BJ (cell line): ENCODE measurements around the gene LILRA6. TPM values are rescaled to one million over a fixed set of nuclear protein-coding genes. Genes with fewer than 3 reads are reported as not detected.
"Not testable (repeated sequence)": the region's sequence is repeated elsewhere in the genome, so short reads cannot be mapped to it uniquely, and the experiment has no call there.

Experiments used
- CTCF ChIA-PET: fragments of 350-600 bp; formaldehyde crosslinking; extraction: SDS; loops from one replicate; lab custom pipeline; 2021; ENCODE audit warnings: antibody characterized with exemption, inconsistent platforms; lab: Yijun Ruan, JAX
- POLR2A ChIA-PET: fragments of 300-600 bp; sonication (Branson Sonifier 250); formaldehyde crosslinking; extraction: SDS; loops from one replicate; lab custom pipeline; 2021; ENCODE audit warnings: antibody characterized with exemption; lab: Charles Lee
- DNase-seq: peaks from one replicate; pipeline ENCODE4 v3.0.0-alpha.2; 2011; ENCODE audit warnings: low read depth
- H3K27me3 ChIP-seq: 2 replicates; pipeline ENCODE4 v1.6.0; 2011; ENCODE audit warnings: low read length; ENCODE audit not compliant: control insufficient read depth, insufficient read depth
- H3K36me3 ChIP-seq: 2 replicates; pipeline ENCODE4 v1.5.1; 2011; ENCODE audit warnings: low read length; ENCODE audit not compliant: control insufficient read depth, insufficient read depth
- H3K4me3 ChIP-seq: 2 replicates; pipeline ENCODE4 v1.5.1; 2011; ENCODE audit warnings: low read depth, mild to moderate bottlenecking, control low read depth, low read length
- CTCF ChIP-seq: IDR thresholded peaks from 2 replicates; pipeline ENCODE4 v1.5.1; 2011; ENCODE audit warnings: low read depth, mild to moderate bottlenecking, control low read depth, inconsistent platforms, low read length, moderate library complexity; ENCODE audit not compliant: insufficient read depth
- polyA plus RNA-seq: library from polyadenylated mRNA; depleted of rRNA; stranded (reverse); fragments of >200 nt; gene quantifications from 2 replicates; pipeline ENCODE4 v1.2.3, GENCODE V29; 2011

LILRA6 gene
- polyA plus RNA-seq, 1 experiment, result not detected

DNA sequence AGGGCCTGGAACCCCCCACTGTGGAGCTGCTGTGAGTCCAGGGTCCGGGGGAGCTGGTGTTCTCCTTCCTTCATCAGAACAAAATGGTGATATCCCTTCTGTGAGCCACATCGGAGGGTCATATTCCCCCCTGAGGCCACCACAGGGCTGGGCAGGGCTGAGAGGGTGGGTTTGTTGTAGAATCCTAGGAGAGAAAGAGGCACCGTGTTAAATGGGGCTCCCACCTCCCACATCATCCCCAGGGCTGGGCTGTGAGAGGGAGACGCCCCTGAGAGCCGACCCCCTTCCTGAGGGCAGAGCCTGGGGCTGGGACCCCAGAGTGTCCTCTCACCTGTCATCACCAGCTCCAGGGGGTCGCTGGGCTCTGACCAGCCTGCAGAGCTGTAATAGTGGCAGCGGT is 20.6 kb downstream of the LILRA6 start:
- H3K4me3 ChIP-seq, DNase-seq, H3K27me3 ChIP-seq, POLR2A ChIA-PET, H3K36me3 ChIP-seq: not testable (repeated sequence)
- CTCF ChIA-PET, result interaction anchor here (1.0 to 1.2 kb wide), 2 partner anchors 10 to 53 kb away, joined by 3 to 4 read pairs; no protein-coding TSS in a partner anchor

GRCh38 chr19:54219702-54220101 is 22.9 kb downstream of the LILRA6 start:
- DNase-seq, CTCF ChIA-PET, H3K4me3 ChIP-seq, H3K27me3 ChIP-seq, H3K36me3 ChIP-seq, POLR2A ChIA-PET: not testable (repeated sequence)

GRCh38 chr19:54218960-54219661 is 23.5 kb downstream of the LILRA6 start:
- DNase-seq, result no peak
- no peak overlapping the region for H3K4me3 ChIP-seq
- peaks cover 9% of the 10 kb centered on the region for H3K36me3 ChIP-seq
- no peak for TF ChIP-seq CTCF
- H3K27me3 ChIP-seq, result 0 out of 2 replicates have a peak, but pooled peaks cover 2% of the 10 kb centered on the region
- CTCF ChIA-PET, result interaction anchor here (1.4 kb wide), 1 partner anchor 51 kb away, joined by 3 read pairs; no protein-coding TSS in a partner anchor
- POLR2A ChIA-PET, result no interaction called here

DNA sequence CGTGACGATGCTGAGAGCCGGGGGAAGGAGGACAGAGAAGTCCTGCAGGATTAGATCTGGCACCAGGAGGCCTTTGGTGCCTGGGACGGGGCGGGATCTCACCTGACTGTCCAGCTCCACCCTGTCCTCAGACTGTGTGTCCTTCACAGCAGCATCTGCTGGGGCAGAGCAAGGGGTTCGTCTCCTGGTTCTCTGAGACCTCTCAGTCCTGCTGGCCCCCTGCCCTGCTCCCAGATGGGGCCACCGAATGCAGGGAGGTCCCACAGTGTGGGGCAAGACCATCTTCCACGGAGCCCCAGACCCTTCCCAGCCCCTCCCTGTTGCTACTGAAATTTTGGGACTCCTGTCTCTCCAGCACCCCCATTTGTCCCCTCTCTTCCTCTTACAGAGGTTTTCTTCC is 24.3 kb downstream of the LILRA6 start:
- ChIA-PET CTCF (interaction anchor here (1.4 kb wide), 1 partner anchor 50 kb away, joined by 3 read pairs; no protein-coding TSS in a partner anchor), POLR2A (no interaction called here)
- Histone ChIP-seq H3K27me3 (0 out of 2 replicates have a peak, but pooled peaks cover 2% of the 10 kb centered on the region), H3K4me3 (no peak overlapping the region), H3K36me3 (peaks cover 9% of the 10 kb centered on the region)
- no peak for DNase-seq
- TF ChIP-seq CTCF, result no peak

DNA sequence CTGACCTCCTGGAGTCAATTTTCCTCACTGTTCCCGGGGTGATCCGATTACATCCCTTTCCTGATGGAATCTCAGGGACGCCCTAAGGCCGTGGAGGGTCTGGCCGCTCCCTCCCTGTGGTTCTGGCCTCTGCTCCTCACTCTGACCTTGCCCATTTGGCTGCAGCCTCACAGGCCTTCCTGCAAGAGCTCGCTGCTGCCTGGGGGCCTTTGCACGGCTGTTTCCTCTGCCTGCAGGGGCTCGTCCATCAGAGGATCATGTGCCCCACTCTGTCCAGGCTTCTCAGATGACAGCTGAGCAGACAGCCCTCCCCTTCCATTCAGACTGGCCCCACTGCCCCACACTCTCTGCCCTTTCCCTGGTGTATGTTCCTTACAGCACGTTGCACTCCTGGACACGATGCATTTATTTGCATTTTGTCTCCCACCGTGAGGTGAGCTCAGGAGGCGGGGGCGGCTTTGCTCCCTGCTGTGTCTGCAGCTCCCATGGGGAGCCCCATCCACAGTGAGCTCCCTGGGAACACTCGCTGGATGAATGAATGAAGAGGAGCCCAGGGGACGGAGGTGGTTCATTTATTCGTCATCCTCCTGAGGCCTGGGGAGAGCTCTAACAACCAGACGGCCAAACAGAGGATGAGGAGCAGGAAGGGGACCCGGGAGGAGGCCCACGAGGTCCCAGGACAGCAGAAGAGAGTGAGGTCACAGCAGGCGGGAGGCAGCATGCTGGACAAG is 24.9 kb downstream of the LILRA6 start:
- POLR2A ChIA-PET, DNase-seq, H3K4me3 ChIP-seq, H3K36me3 ChIP-seq, H3K27me3 ChIP-seq: not testable (repeated sequence)
- CTCF ChIA-PET, result interaction anchor here (1.4 kb wide), 1 partner anchor 49 kb away, joined by 3 read pairs; no protein-coding TSS in a partner anchor

- no peak overlapping the region for H3K4me3 ChIP-seq
- no peak for TF ChIP-seq CTCF
- H3K36me3 ChIP-seq, result peaks cover 9% of the 10 kb centered on the region
- no peak for DNase-seq
- CTCF ChIA-PET, result interaction anchor here (0.9 kb wide), 1 partner anchor 11 kb away, joined by 5 read pairs; no protein-coding TSS in a partner anchor
- no peaks in the 10 kb centered on the region for H3K27me3 ChIP-seq
- POLR2A ChIA-PET, result no interaction called here
These were observed 25.7 kb downstream of the LILRA6 start for GRCh38 chr19:54216869-54217268.

GRCh38 chr19:54214734-54215133 is 27.9 kb downstream of the LILRA6 start:
- H3K4me3 ChIP-seq, CTCF ChIA-PET, DNase-seq, H3K36me3 ChIP-seq, POLR2A ChIA-PET, H3K27me3 ChIP-seq: not testable (repeated sequence)

- H3K27me3 ChIP-seq, H3K36me3 ChIP-seq, CTCF ChIA-PET, H3K4me3 ChIP-seq, POLR2A ChIA-PET, DNase-seq: not testable (repeated sequence)
These were observed 28.4 kb downstream of the LILRA6 start for GRCh38 chr19:54214217-54214616.
